Tibial nerve (tissue), 4 donors: ENCODE results near the gene KAZN. TPM values are rescaled to one million over a fixed set of nuclear protein-coding genes. Genes with fewer than 3 reads are reported as not detected.

Source experiments
- DNase-seq, 2 donors: peaks; one replicate each; pipeline ENCODE4 v3.0.0-alpha.2; 2019; ENCODE audit warnings: low spot score in 2 of 2
- H3K27ac ChIP-seq, 4 donors: fragments of 200-600 bp; sonication (generic) in 3 of 4; one replicate each; pipeline ENCODE4 v1.5.1; 2017 to 2019; ENCODE audit warnings: mild to moderate bottlenecking in 1 of 4
- H3K27me3 ChIP-seq, 2 donors: fragments of 200-600 bp; sonication (generic) in 1 of 2; one replicate each; pipeline versions ENCODE4 v1.5.1 to v1.6.0; 2017 to 2019
- H3K36me3 ChIP-seq, 3 donors: fragments of 200-600 bp; sonication (generic); one replicate each; pipeline ENCODE4 v1.5.1; 2018 to 2019
- H3K4me1 ChIP-seq, 4 donors: fragments of 200-600 bp; sonication (generic) in 3 of 4; one replicate each; pipeline ENCODE4 v1.5.1; 2017 to 2019
- H3K4me3 ChIP-seq, 4 donors: fragments of 200-600 bp; sonication (generic) in 3 of 4; one replicate each; pipeline ENCODE4 v1.5.1; 2017 to 2019; ENCODE audit warnings: mild to moderate bottlenecking in 1 of 4, moderate library complexity in 1 of 4
- H3K9me3 ChIP-seq, 4 donors: fragments of 200-600 bp; sonication (generic) in 3 of 4; one replicate each; pipeline ENCODE4 v1.5.1; 2017 to 2019
- CTCF ChIP-seq, 5 experiments: fragments of 200-600 bp in 3 of 5; fragments of 450-650 bp in 2 of 5; sonication (generic) in 3 of 5; IDR thresholded peaks; one replicate each; pipeline ENCODE4 v1.5.1; 2016 to 2019; ENCODE audit warnings: antibody characterized with exemption in 5 of 5, mild to moderate bottlenecking in 3 of 5, moderate library complexity in 2 of 5
- EP300 ChIP-seq, 2 donors: sonication (generic); formaldehyde crosslinking; IDR thresholded peaks; one replicate each; pipeline ENCODE4 v1.6.1; 2017; ENCODE audit warnings: antibody characterized with exemption in 2 of 2, mild to moderate bottlenecking in 1 of 2
- POLR2A ChIP-seq, 2 donors: fragments of 450-650 bp; IDR thresholded peaks; one replicate each; pipeline ENCODE4 v1.6.1; 2017; ENCODE audit warnings: antibody characterized with exemption in 2 of 2, mild to moderate bottlenecking in 2 of 2, moderate library complexity in 2 of 2
- WGBS, 2 donors: methylation state at CpG; one replicate each; pipeline ENCODE4 v1.1.5; 2018; 5-methylcytosine and 5-hydroxymethylcytosine counted together
- total RNA-seq, 4 donors: library from RNA; depleted of rRNA; stranded (reverse); fragments of >200 nt; gene quantifications; one replicate each; pipeline ENCODE4 v1.1.0, GENCODE V29; 2016

KAZN gene
- total RNA-seq, 4 donors from 2014 or later, result 16.0 to 29.2 (median 22.2) TPM

- no peaks in the 10 kb centered on the region for H3K27me3 ChIP-seq
- H3K27ac ChIP-seq, result no peak overlapping the region
- no peaks in the 10 kb centered on the region for H3K4me1 ChIP-seq
- no peak overlapping the region for H3K4me3 ChIP-seq
- WGBS, 2 donors, result 81 to 82% methylated on average over 13 to 14 of the region's 14 CpGs
- no peak for DNase-seq
- H3K9me3 ChIP-seq, result no peaks in the 10 kb centered on the region
- no peaks in the 10 kb centered on the region for H3K36me3 ChIP-seq
- TF ChIP-seq EP300 (IDR thresholded peaks at IDR 0.05) (no peak), CTCF (IDR thresholded peaks at IDR 0.05) (no peak), POLR2A (IDR thresholded peaks at IDR 0.05) (no peak)
Observed at GRCh38 chr1:14791654-14792053, 193.2 kb downstream of the KAZN start.

DNA sequence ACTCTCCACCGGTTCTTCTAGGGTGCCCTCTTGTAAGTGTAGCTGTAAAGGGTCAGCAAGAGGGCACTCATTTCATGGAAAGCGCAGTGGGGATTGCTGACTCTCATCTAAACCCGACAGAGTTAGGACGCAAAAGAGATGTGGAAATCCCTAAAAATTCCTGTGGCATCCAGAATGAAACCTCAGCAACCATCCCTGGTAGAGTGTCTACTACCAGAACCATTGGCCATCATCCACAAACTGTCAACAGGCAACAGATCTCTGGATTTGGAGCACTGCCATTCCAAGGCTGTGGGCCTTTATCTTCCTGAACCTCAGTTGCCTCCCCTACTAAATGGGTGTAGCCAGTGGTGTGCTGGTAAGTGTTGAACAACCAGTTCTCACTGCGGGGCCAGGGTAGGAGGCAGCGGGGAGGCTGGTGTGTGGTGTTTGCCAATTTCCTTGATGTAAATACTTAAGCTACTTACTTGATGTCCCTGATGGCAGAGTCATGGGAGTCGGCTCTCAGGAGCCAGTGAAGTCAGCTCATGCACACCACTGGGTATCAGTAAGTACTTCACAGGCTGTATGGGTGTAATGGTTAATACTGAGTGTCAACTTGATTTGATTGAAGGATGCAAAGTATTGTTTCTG is 195.8 kb downstream of the KAZN start:
- Histone ChIP-seq H3K27me3 (no peaks in the 10 kb centered on the region), H3K4me1 (no peaks in the 10 kb centered on the region), H3K27ac (no peak overlapping the region), H3K4me3 (no peak overlapping the region), H3K36me3 (no peaks in the 10 kb centered on the region), H3K9me3 (no peaks in the 10 kb centered on the region)
- no peak for TF ChIP-seq CTCF (IDR thresholded peaks at IDR 0.05)
- DNase-seq, result no peak
- WGBS, 2 donors, result 82 to 86% methylated on average over 7 of the region's 7 CpGs

GRCh38 chr1:14794906-14795305 is 196.4 kb downstream of the KAZN start:
- DNase-seq, result no peak
- Histone ChIP-seq H3K27me3 (no peaks in the 10 kb centered on the region), H3K36me3 (no peaks in the 10 kb centered on the region), H3K27ac (no peak overlapping the region), H3K9me3 (no peaks in the 10 kb centered on the region), H3K4me1 (no peaks in the 10 kb centered on the region), H3K4me3 (no peak overlapping the region)
- WGBS, 2 donors, result 63 to 77% methylated on average over 5 of the region's 5 CpGs
- TF ChIP-seq EP300 (IDR thresholded peaks at IDR 0.05) (no peak), POLR2A (IDR thresholded peaks at IDR 0.05) (no peak), CTCF (IDR thresholded peaks at IDR 0.05) (no peak)

- Histone ChIP-seq H3K36me3 (no peaks in the 10 kb centered on the region), H3K27me3 (no peaks in the 10 kb centered on the region), H3K27ac (no peak overlapping the region), H3K4me3 (no peak overlapping the region), H3K9me3 (no peaks in the 10 kb centered on the region), H3K4me1 (no peaks in the 10 kb centered on the region)
- 77 to 83% methylated on average over 3 of the region's 3 CpGs for WGBS, 2 donors
- TF ChIP-seq CTCF (IDR thresholded peaks at IDR 0.05) (no peak), POLR2A (IDR thresholded peaks at IDR 0.05) (no peak), EP300 (IDR thresholded peaks at IDR 0.05) (no peak)
- no peak for DNase-seq
Observed at GRCh38 chr1:14795589-14795988, 197.1 kb downstream of the KAZN start.

DNA sequence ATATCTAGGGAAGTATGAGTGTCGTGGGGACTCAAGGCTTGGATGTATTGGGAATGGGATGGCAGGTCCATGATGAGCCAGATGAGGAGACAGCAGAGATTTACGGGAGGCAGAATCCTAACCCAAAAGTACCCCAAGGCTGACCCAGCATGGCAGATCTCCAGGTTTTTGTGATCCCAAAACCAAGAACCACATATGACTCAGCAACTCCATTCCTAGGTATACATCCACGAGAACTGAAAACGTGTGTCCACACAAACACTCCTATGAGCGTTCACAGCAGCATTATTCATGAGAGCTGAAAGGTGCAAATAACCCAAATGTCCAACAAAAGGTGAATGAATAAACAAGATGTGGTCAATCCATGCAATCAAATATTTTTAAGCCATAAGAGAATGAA is 201.5 kb downstream of the KAZN start:
- 88 to 92% methylated on average over 5 of the region's 5 CpGs for WGBS, 2 donors
- H3K9me3 ChIP-seq, result peaks cover 0 to under 1% (median 0%) of the 10 kb centered on the region in 4 donors
- H3K4me3 ChIP-seq, result no peak overlapping the region
- H3K27ac ChIP-seq, result no peak overlapping the region
- no peaks in the 10 kb centered on the region for H3K36me3 ChIP-seq
- no peaks in the 10 kb centered on the region for H3K27me3 ChIP-seq
- TF ChIP-seq POLR2A (IDR thresholded peaks at IDR 0.05), result no peak
- no peak for TF ChIP-seq CTCF (IDR thresholded peaks at IDR 0.05)
- no peak for TF ChIP-seq EP300 (IDR thresholded peaks at IDR 0.05)
- DNase-seq, result no peak
- no peaks in the 10 kb centered on the region for H3K4me1 ChIP-seq
